SU-DHL-6 (cell line): ENCODE results near the gene CTNNB1.
"Not testable (repeated sequence)": the region's sequence is repeated elsewhere in the genome, so short reads cannot be mapped to it uniquely, and the experiment has no call there.

Experiments used
- H2AFZ ChIP-seq: fragments of 200-600 bp; sonication (generic); 2 replicates; pipeline ENCODE4 v1.6.1; 2014; ENCODE audit warnings: low read depth, mild to moderate bottlenecking, moderate library complexity, mixed read lengths, antibody characterized with exemption, low read length; ENCODE audit not compliant: severe bottlenecking
- H3F3A ChIP-seq: fragments of 200-600 bp; shearing (Covaris generic); 2 replicates; pipeline ENCODE4 v1.6.0; 2016; ENCODE audit warnings: antibody characterized with exemption, mild to moderate bottlenecking; ENCODE audit not compliant: insufficient read depth
- H3K27ac ChIP-seq: fragments of 200-600 bp; sonication (generic); 2 replicates; pipeline ENCODE4 v1.5.1; 2016; ENCODE audit warnings: low read depth, mild to moderate bottlenecking, low read length, moderate library complexity, mixed read lengths
- H3K27me3 ChIP-seq: fragments of 200-600 bp; sonication (generic), shearing (Covaris generic); 2 replicates; pipeline ENCODE4 v1.6.0; 2014; ENCODE audit warnings: mild to moderate bottlenecking, low read length
- H3K36me3 ChIP-seq: fragments of 200-600 bp; sonication (generic); 2 replicates; pipeline ENCODE4 v1.6.1; 2014; ENCODE audit warnings: mild to moderate bottlenecking, low read length, mixed read lengths
- H3K4me2 ChIP-seq: fragments of 300-600, 200-600 bp; shearing (Covaris generic), sonication (generic); 2 replicates; pipeline ENCODE4 v1.6.0; 2014; ENCODE audit warnings: low read length, low read depth, mild to moderate bottlenecking; ENCODE audit not compliant: poor library complexity, severe bottlenecking
- H3K4me3 ChIP-seq: fragments of 200-600 bp; sonication (generic); 2 replicates; pipeline ENCODE4 v1.5.1; 2014; ENCODE audit warnings: antibody characterized with exemption, low read length, mild to moderate bottlenecking, mixed read lengths; ENCODE audit not compliant: insufficient read depth, poor library complexity, severe bottlenecking
- H3K79me2 ChIP-seq: fragments of 200-600 bp; sonication (generic); 2 replicates; pipeline ENCODE4 v1.6.1; 2014; ENCODE audit warnings: mild to moderate bottlenecking, low read length, moderate library complexity; ENCODE audit not compliant: insufficient read depth
- H3K9ac ChIP-seq: fragments of 200-600 bp; sonication (generic); 2 replicates; pipeline ENCODE4 v1.7.0; 2014; ENCODE audit warnings: mild to moderate bottlenecking, low read length
- H3K9me2 ChIP-seq: fragments of 200-600 bp; sonication (generic); replicated peaks from 2 replicates; pipeline ENCODE4 v1.6.1; 2014; ENCODE audit warnings: low read length; ENCODE audit not compliant: insufficient read depth
- H3K9me3 ChIP-seq: fragments of 200-600 bp; sonication (generic); 2 replicates; pipeline ENCODE4 v1.6.1; 2014; ENCODE audit warnings: low read length, mixed read lengths; ENCODE audit not compliant: insufficient read depth
- H4K20me1 ChIP-seq: fragments of 200-600 bp; sonication (generic); 2 replicates; pipeline ENCODE4 v1.6.1; 2014; ENCODE audit warnings: low read depth, mild to moderate bottlenecking, antibody characterized with exemption, low read length, moderate library complexity, mixed read lengths
- CTCF ChIP-seq: fragments of 200-600 bp; sonication (generic); IDR thresholded peaks from one replicate; pipeline ENCODE4 v1.5.1; 2017; ENCODE audit warnings: antibody characterized with exemption, mild to moderate bottlenecking, low read length, moderate library complexity; ENCODE audit not compliant: insufficient read depth, poor library complexity, severe bottlenecking
- EZH2phosphoT487 ChIP-seq: fragments of 200-600 bp; sonication (generic), shearing (Covaris generic); conservative IDR thresholded peaks from 2 replicates; pipeline ENCODE4 v1.6.1; 2018; ENCODE audit warnings: mild to moderate bottlenecking, antibody characterized with exemption, low read length, moderate library complexity, mixed read lengths

Gene CTNNB1

GRCh38 chr3:41274944-41275668, 75.8 kb downstream of the CTNNB1 start:
- Histone ChIP-seq H3K4me2 (no peak overlapping the region), H3K9me2 (no peaks in the 10 kb centered on the region), H3K79me2 (no peaks in the 10 kb centered on the region), H3K36me3 (no peaks in the 10 kb centered on the region), H3K9me3 (peaks cover 5% of the 10 kb centered on the region; the same call in 1 of the 2 replicates), H4K20me1 (no peaks in the 10 kb centered on the region), H3K4me3 (no peak overlapping the region), H2AFZ (no peak overlapping the region), H3F3A (no peaks in the 10 kb centered on the region), H3K9ac (no peak overlapping the region), H3K27me3 (no peaks in the 10 kb centered on the region), H3K27ac (no peak overlapping the region)
- no peak for TF ChIP-seq CTCF

DNA sequence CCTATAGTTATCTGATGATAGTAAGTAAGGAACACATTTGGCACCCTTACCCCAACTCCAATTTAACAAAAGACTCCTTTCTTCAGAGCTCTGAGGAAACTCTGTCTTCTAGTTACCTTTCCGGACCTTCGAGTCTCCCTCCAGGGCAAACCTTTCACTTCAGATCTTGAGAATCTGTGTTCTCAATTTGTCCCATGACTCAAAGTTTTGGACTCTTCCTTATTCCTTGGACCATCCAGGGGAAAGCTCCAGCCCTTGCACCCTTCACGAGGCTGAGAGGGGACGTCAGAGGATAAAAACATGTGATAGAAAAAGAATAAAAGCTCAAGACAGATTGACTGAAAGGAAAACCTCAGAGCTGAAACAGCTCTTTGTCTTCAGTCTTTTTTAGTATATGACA, 76.9 kb downstream of the CTNNB1 start:
- Histone ChIP-seq H3K4me2 (no peak overlapping the region), H3K36me3 (no peaks in the 10 kb centered on the region), H2AFZ (no peak overlapping the region), H4K20me1 (no peaks in the 10 kb centered on the region), H3F3A (no peaks in the 10 kb centered on the region), H3K79me2 (no peaks in the 10 kb centered on the region), H3K9ac (no peak overlapping the region), H3K9me2 (no peaks in the 10 kb centered on the region), H3K27ac (no peak overlapping the region), H3K9me3 (peaks cover 5% of the 10 kb centered on the region; the same call in 1 of the 2 replicates), H3K4me3 (no peak overlapping the region), H3K27me3 (no peaks in the 10 kb centered on the region)
- no peak for TF ChIP-seq EZH2phosphoT487
- TF ChIP-seq CTCF = no peak

- H3K27ac ChIP-seq = no peak overlapping the region
- H3K36me3 ChIP-seq = no peaks in the 10 kb centered on the region
- no peaks in the 10 kb centered on the region for H3K9me3 ChIP-seq
- H4K20me1 ChIP-seq = no peaks in the 10 kb centered on the region
- H3K4me2 ChIP-seq = no peak overlapping the region
- no peaks in the 10 kb centered on the region for H3K27me3 ChIP-seq
- no peak overlapping the region for H3K9ac ChIP-seq
- H3K9me2 ChIP-seq = no peaks in the 10 kb centered on the region
- H2AFZ ChIP-seq = no peak overlapping the region
- H3K79me2 ChIP-seq = no peaks in the 10 kb centered on the region
- H3K4me3 ChIP-seq = no peak overlapping the region
- no peak for TF ChIP-seq CTCF
- no peak for TF ChIP-seq EZH2phosphoT487
- H3F3A ChIP-seq = no peaks in the 10 kb centered on the region
These were observed 78.6 kb downstream of the CTNNB1 start for GRCh38 chr3:41277790-41278465.

DNA sequence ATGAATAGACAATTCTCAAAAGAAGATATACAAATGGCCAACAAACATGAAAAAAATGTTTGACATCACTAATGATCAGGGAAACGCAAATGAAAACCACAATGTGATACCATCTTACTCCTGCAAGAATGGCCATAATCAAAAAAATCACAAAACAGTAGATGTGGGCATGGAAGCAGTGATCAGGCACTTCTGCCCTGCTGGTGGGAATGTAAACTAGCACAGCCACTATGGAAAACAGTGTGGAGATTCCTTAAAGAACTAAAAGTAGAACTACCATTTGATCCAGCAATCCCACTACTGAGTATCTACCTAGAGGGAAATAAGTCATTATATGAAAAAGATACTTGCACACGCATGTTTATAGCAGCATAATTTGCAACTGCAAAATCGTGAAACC, 85.6 kb downstream of the CTNNB1 start:
- not testable (repeated sequence) for H3K36me3 ChIP-seq, H3K9ac ChIP-seq, H3K79me2 ChIP-seq

More for the DNA sequence above, 85.6 kb downstream of the CTNNB1 start:
- H3K27ac ChIP-seq, H4K20me1 ChIP-seq, H3K4me3 ChIP-seq, H3K4me2 ChIP-seq, H3K27me3 ChIP-seq, H3F3A ChIP-seq, H2AFZ ChIP-seq, H3K9me2 ChIP-seq, H3K9me3 ChIP-seq: not testable (repeated sequence)
